ENCODE data around the gene RPL18A. TPM values are rescaled to one million over a fixed set of nuclear protein-coding genes. Genes with fewer than 3 reads are reported as not detected.

RPL18A gene
- polyA plus RNA-seq, 1 of the 3 experiments (the other 2 are of a cell fraction): 2,695 TPM

GRCh38 chr19:17860993-17861360 lies 1.3 kb downstream of the RPL18A start:
- Histone ChIP-seq H4K20me1 (ENCODE audit: insufficient read depth) (peaks cover 56% of the 10 kb centered on the region), H2AFZ (ENCODE audit: low read depth) (no peak overlapping the region), H3K36me3 (replicated peaks in 1 of 2; ENCODE audit: control insufficient read depth in 1 of 2, insufficient read depth in 2 of 2, low read length in 1 of 2) (peaks cover 33 to 50% of the 10 kb centered on the region in 2 experiments), H3K9me3 (no peaks in the 10 kb centered on the region), H3K9me2 (no peaks in the 10 kb centered on the region), H3K4me1 (ENCODE audit: control insufficient read depth in 1 of 2, insufficient read depth in 2 of 2, low read depth in 1 of 2, low read length in 1 of 2) (peaks cover 0 to 17% of the 10 kb centered on the region in 2 experiments; a peak in 1 of 4 replicates), H3K27me3 (ENCODE audit: insufficient read depth) (no peaks in the 10 kb centered on the region), H3K27ac (ENCODE audit: low read depth in 2 of 2, low read length in 1 of 2) (peak overlapping the region; percentile 62 to 78; a peak in 3 of 4 replicates), H3K4me2 (peak overlapping the region; percentile 99), H3K79me2 (ENCODE audit: insufficient read depth) (peaks cover 31% of the 10 kb centered on the region), H3K9ac (peak overlapping the region; percentile 91), H3K4me3 (ENCODE audit: low read depth in 2 of 2, low read length in 1 of 2) (peak overlapping the region; percentile 86 to 91), H3F3A (replicated peaks; ENCODE audit: insufficient read depth) (peaks cover 30% of the 10 kb centered on the region)
- CTCF ChIA-PET: interaction anchor here (0.7 to 13.8 kb wide), 8 partner anchors 9 to 257 kb away, joined by 3 to 139 read pairs (median 4); partner anchors contain the start of gene CCDC124
- no peak for DNase-seq
- 0% methylated on average over 2 of the region's 7 CpGs for WGBS (ENCODE audit: low lambda C conversion rate)
- POLR2A ChIA-PET: interaction anchor here (1.0 to 2.4 kb wide), 4 partner anchors 10 to 72 kb away, joined by 3 to 27 read pairs (median 18); partner anchors contain the start of genes CCDC124, JAK3 and SLC5A5
- TF ChIP-seq RAD21 (IDR thresholded peaks at IDR 0.05; ENCODE audit: low read length): no peak
- TF ChIP-seq MAX (IDR thresholded peaks at IDR 0.05; ENCODE audit: low read depth): no peak

- no peak overlapping the region for H2AFZ ChIP-seq (ENCODE audit: low read depth)
- POLR2A ChIA-PET: interaction anchor here (1.0 kb wide), 1 partner anchor 12 kb away, joined by 3 read pairs; no protein-coding TSS in a partner anchor
- H3K4me2 ChIP-seq: peak overlapping the region; percentile 99
- no peaks in the 10 kb centered on the region for H3K9me2 ChIP-seq
- no peaks in the 10 kb centered on the region for H3K27me3 ChIP-seq (ENCODE audit: insufficient read depth)
- CTCF ChIA-PET: interaction anchor here (0.9 to 13.8 kb wide), 3 partner anchors 9 to 135 kb away, joined by 4 to 139 read pairs (median 7); partner anchors contain the start of gene CCDC124
- peak overlapping the region in 1 of 2 experiments; percentile 62; a peak in 2 of 4 replicates for H3K27ac ChIP-seq (ENCODE audit: low read depth in 2 of 2, low read length in 1 of 2)
- DNase-seq: no peak
- WGBS (ENCODE audit: low lambda C conversion rate): 57% methylated on average over 9 of the region's 23 CpGs
- peaks cover 0 to 17% of the 10 kb centered on the region in 2 experiments; a peak in 1 of 4 replicates for H3K4me1 ChIP-seq (ENCODE audit: control insufficient read depth in 1 of 2, insufficient read depth in 2 of 2, low read depth in 1 of 2, low read length in 1 of 2)
- TF ChIP-seq POLR2AphosphoS5 (IDR thresholded peaks at IDR 0.05; ENCODE audit: low read depth, low read length) (no peak), RFX5 (IDR thresholded peaks at IDR 0.05; ENCODE audit: low read length) (no peak), IRF3 (IDR thresholded peaks at IDR 0.05; ENCODE audit: low read depth, low read length) (no peak), USF1 (IDR thresholded peaks at IDR 0.05; ENCODE audit: borderline replicate concordance, low read depth) (no peak), NFIC (IDR thresholded peaks at IDR 0.05; ENCODE audit: borderline replicate concordance) (no peak), ZBTB33 (IDR thresholded peaks at IDR 0.05; ENCODE audit: borderline replicate concordance, low read depth) (no peak), GATA2 (CRISPR knock-in tag; IDR thresholded peaks at IDR 0.05) (no peak), TEAD4 (IDR thresholded peaks at IDR 0.05; ENCODE audit: borderline replicate concordance, insufficient read depth) (no peak), RCOR1 (IDR thresholded peaks at IDR 0.05; ENCODE audit: low read length) (no peak), ELF1 (IDR thresholded peaks at IDR 0.05) (no peak), MXI1 (IDR thresholded peaks at IDR 0.05; ENCODE audit: low read depth, low read length) (no peak)
- H3K36me3 ChIP-seq (replicated peaks in 1 of 2; ENCODE audit: control insufficient read depth in 1 of 2, insufficient read depth in 2 of 2, low read length in 1 of 2): peaks cover 33 to 50% of the 10 kb centered on the region in 2 experiments
- H4K20me1 ChIP-seq (ENCODE audit: insufficient read depth): peaks cover 56% of the 10 kb centered on the region
- peaks cover 31% of the 10 kb centered on the region for H3K79me2 ChIP-seq (ENCODE audit: insufficient read depth)
- peak overlapping the region; percentile 91 for H3K9ac ChIP-seq
- peaks cover 32% of the 10 kb centered on the region for H3F3A ChIP-seq (replicated peaks; ENCODE audit: insufficient read depth)
- H3K4me3 ChIP-seq (ENCODE audit: low read depth in 2 of 2, low read length in 1 of 2): peak overlapping the region; percentile 86 to 91
- H3K9me3 ChIP-seq: no peaks in the 10 kb centered on the region
Measured at GRCh38 chr19:17861542-17862402, 2.1 kb downstream of the RPL18A start.

Measured in SK-N-SH (cell line).